Measurements from ENCODE around the gene KIFC3. TPM values are rescaled to one million over a fixed set of nuclear protein-coding genes. Genes with fewer than 3 reads are reported as not detected.

Gene KIFC3
- total and polyA plus RNA-seq, 2 of the 13 experiments (the other 11 are each of a cell fraction or from before 2014, with no cell fraction given), result 42.1 to 45.3 TPM

GRCh38 chr16:57764341-57765159 is 37.7 kb downstream of the KIFC3 start:
- ChIA-PET CTCF (ENCODE audit: low intra/inter-chr PET ratio, low total read pairs) (no interaction called here), POLR2A (interaction anchor here (1.0 to 1.5 kb wide), 2 partner anchors 18 to 29 kb away, joined by 3 to 5 read pairs; partner anchors contain the start of gene KATNB1)
- in situ Hi-C loops (cut with HindIII; ENCODE audit: extremely low pct_ligation_motif_present, low pct_unique_long_range_greater_than_20kb) (no loop called here), intact Hi-C loops (cut with micrococcal nuclease; ENCODE audit: unreplicated experiment) (no loop called here)
- H3K27ac ChIP-seq (ENCODE audit: extremely low read length, insufficient read depth, low read length), result no peak overlapping the region
- DNase-seq (ENCODE audit: low spot score) (peak; percentile 46), ATAC-seq (peak; percentile 57), FAIRE-seq (no peak)
- H4K20me1 ChIP-seq (ENCODE audit: insufficient read depth, low read length), result no peaks in the 10 kb centered on the region
- H3K9ac ChIP-seq (ENCODE audit: insufficient read depth, low read depth, low read length), result no peak overlapping the region
- peaks cover 26 to 57% of the 10 kb centered on the region in 2 experiments for H3K36me3 ChIP-seq (replicated peaks in 1 of 2; ENCODE audit: control insufficient read depth in 1 of 2, insufficient read depth in 2 of 2, low read length in 2 of 2)
- H3K4me1 ChIP-seq (ENCODE audit: insufficient read depth, low read length), result no peaks in the 10 kb centered on the region
- no peak overlapping the region for H3K4me3 ChIP-seq (replicated peaks in 1 of 3; ENCODE audit: insufficient read depth in 1 of 3, low read depth in 2 of 3, low read length in 3 of 3)
- H3K4me2 ChIP-seq (ENCODE audit: low read depth, low read length), result no peak overlapping the region
- 91% methylated on average over 6 of the region's 6 CpGs for WGBS (ENCODE audit: low lambda C conversion rate)
- BruUV-seq (replicated peaks), result no TSS peak
- no peaks in the 10 kb centered on the region for H3K9me3 ChIP-seq (ENCODE audit: low read length)
- H3K27me3 ChIP-seq (ENCODE audit: control insufficient read depth in 1 of 2, insufficient read depth in 2 of 2, low read length in 2 of 2), result no peaks in the 10 kb centered on the region
- H3K79me2 ChIP-seq (ENCODE audit: insufficient read depth, low read length), result no peaks in the 10 kb centered on the region
- H2AFZ ChIP-seq (ENCODE audit: low read length), result no peak overlapping the region
- no peak for TF ChIP-seq ZNF891 (CRISPR knock-in tag; IDR thresholded peaks at IDR 0.05)
- 0 out of 2 replicates have a peak, but pooled peaks have one; percentile 32 for TF ChIP-seq PCBP1 (IDR thresholded peaks at IDR 0.05; ENCODE audit: borderline replicate concordance, low read depth, low read length)
- no peak for TF ChIP-seq SP1 (IDR thresholded peaks at IDR 0.05)
- TF ChIP-seq SP1 (CRISPR knock-in tag; IDR thresholded peaks at IDR 0.05), result 0 out of 2 replicates have a peak, but pooled peaks have one; percentile 15
- TF ChIP-seq ZFP1 (CRISPR knock-in tag; IDR thresholded peaks at IDR 0.05), result no peak
- no peak for TF ChIP-seq SMAD3 (CRISPR knock-in tag; IDR thresholded peaks at IDR 0.05)
- TF ChIP-seq, protein P1, sequence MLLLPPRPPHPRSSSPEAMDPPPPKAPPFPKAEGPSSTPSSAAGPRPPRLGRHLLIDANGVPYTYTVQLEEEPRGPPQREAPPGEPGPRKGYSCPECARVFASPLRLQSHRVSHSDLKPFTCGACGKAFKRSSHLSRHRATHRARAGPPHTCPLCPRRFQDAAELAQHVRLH (CRISPR knock-in tag; IDR thresholded peaks at IDR 0.05; ENCODE audit: borderline replicate concordance, low read depth), result no peak
- TF ChIP-seq ZNF678 (CRISPR knock-in tag; IDR thresholded peaks at IDR 0.05), result no peak
- TF ChIP-seq, protein P2, sequence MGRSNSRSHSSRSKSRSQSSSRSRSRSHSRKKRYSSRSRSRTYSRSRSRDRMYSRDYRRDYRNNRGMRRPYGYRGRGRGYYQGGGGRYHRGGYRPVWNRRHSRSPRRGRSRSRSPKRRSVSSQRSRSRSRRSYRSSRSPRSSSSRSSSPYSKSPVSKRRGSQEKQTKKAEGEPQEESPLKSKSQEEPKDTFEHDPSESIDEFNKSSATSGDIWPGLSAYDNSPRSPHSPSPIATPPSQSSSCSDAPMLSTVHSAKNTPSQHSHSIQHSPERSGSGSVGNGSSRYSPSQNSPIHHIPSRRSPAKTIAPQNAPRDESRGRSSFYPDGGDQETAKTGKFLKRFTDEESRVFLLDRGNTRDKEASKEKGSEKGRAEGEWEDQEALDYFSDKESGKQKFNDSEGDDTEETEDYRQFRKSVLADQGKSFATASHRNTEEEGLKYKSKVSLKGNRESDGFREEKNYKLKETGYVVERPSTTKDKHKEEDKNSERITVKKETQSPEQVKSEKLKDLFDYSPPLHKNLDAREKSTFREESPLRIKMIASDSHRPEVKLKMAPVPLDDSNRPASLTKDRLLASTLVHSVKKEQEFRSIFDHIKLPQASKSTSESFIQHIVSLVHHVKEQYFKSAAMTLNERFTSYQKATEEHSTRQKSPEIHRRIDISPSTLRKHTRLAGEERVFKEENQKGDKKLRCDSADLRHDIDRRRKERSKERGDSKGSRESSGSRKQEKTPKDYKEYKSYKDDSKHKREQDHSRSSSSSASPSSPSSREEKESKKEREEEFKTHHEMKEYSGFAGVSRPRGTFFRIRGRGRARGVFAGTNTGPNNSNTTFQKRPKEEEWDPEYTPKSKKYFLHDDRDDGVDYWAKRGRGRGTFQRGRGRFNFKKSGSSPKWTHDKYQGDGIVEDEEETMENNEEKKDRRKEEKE (IDR thresholded peaks at IDR 0.05), result no peak
- no peak for TF ChIP-seq JDP2 (CRISPR knock-in tag; IDR thresholded peaks at IDR 0.05; ENCODE audit: borderline replicate concordance)
- no peak for TF ChIP-seq RNF2 (conservative IDR thresholded peaks at IDR 0.05; ENCODE audit: low read depth)
- TF ChIP-seq, protein P3, sequence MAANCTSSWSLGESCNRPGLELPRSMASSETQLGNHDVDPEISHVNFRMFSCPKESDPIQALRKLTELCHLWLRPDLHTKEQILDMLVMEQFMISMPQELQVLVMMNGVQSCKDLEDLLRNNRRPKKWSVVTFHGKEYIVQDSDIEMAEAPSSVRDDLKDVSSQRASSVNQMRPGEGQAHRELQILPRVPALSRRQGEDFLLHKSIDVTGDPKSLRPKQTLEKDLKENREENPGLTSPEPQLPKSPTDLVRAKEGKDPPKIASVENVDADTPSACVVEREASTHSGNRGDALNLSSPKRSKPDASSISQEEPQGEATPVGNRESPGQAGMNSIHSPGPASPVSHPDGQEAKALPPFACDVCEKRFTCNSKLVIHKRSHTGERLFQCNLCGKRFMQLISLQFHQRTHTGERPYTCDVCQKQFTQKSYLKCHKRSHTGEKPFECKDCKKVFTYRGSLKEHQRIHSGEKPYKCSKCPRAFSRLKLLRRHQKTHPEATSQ (CRISPR knock-in tag; IDR thresholded peaks at IDR 0.05; ENCODE audit: borderline replicate concordance), result no peak
- TF ChIP-seq HOXA5 (CRISPR knock-in tag; IDR thresholded peaks at IDR 0.05), result no peak
- TF ChIP-seq ZNF879 (CRISPR knock-in tag; IDR thresholded peaks at IDR 0.05), result no peak
- TF ChIP-seq MTF1 (CRISPR knock-in tag; IDR thresholded peaks at IDR 0.05), result no peak
- no peak for TF ChIP-seq ZSCAN25 (CRISPR knock-in tag; IDR thresholded peaks at IDR 0.05)
- TF ChIP-seq TAF1 (CRISPR knock-in tag; IDR thresholded peaks at IDR 0.05), result no peak
- peak; percentile 69 for TF ChIP-seq FOSL2 (CRISPR knock-in tag; IDR thresholded peaks at IDR 0.05)
- no peak for TF ChIP-seq ZNF432 (CRISPR knock-in tag; IDR thresholded peaks at IDR 0.05; ENCODE audit: borderline replicate concordance)
- no peak for TF ChIP-seq NR1H2 (CRISPR knock-in tag; IDR thresholded peaks at IDR 0.05; ENCODE audit: borderline replicate concordance, low read depth)
- TF ChIP-seq ZFX (CRISPR knock-in tag; IDR thresholded peaks at IDR 0.05; ENCODE audit: low read depth), result 0 out of 2 replicates have a peak, but pooled peaks have one; percentile 13

Measured in HepG2 (cell line).